Fibroblast of lung (primary cell): ENCODE measurements around the gene KCTD14. TPM values are rescaled to one million over a fixed set of nuclear protein-coding genes. Genes with fewer than 3 reads are reported as not detected.

Experiments used
- DNase-seq, 2 donors: peaks; one replicate each; pipeline versions ENCODE4 v3.0.0 to v3.0.0-alpha.2; 2010; ENCODE audit warnings: low read depth in 2 of 2
- H2AFZ ChIP-seq: 2 replicates; pipeline ENCODE4 v1.5.1; 2012; ENCODE audit warnings: low read length, control low read depth, inconsistent platforms
- H3K27ac ChIP-seq: 2 replicates; pipeline ENCODE4 v1.5.1; 2011; ENCODE audit warnings: low read length, control low read depth; ENCODE audit not compliant: insufficient read depth
- H3K27me3 ChIP-seq: 2 replicates; pipeline ENCODE4 v1.5.1; 2011; ENCODE audit warnings: mild to moderate bottlenecking, low read length; ENCODE audit not compliant: control insufficient read depth, insufficient read depth
- H3K36me3 ChIP-seq: 2 replicates; pipeline ENCODE4 v1.5.1; 2011; ENCODE audit warnings: low read length; ENCODE audit not compliant: control insufficient read depth, insufficient read depth
- H3K4me1 ChIP-seq: 2 replicates; pipeline ENCODE4 v1.5.1; 2011; ENCODE audit warnings: low read length; ENCODE audit not compliant: control insufficient read depth, insufficient read depth; ENCODE audit errors: extremely low read depth
- H3K4me2 ChIP-seq: 2 replicates; pipeline ENCODE4 v1.5.1; 2011; ENCODE audit warnings: low read length, control low read depth; ENCODE audit not compliant: insufficient read depth; ENCODE audit errors: extremely low read depth
- H3K4me3 ChIP-seq, 4 experiments: fragments of 200-600 bp in 1 of 4; sonication (generic) in 1 of 4; replicated peaks in 1 of 4; 2 replicates each; pipeline ENCODE4 v1.5.1; 2011 to 2016; ENCODE audit warnings: low read length in 4 of 4, low read depth in 3 of 4, mild to moderate bottlenecking in 3 of 4, control low read depth in 2 of 4, inconsistent platforms in 1 of 4, mixed read lengths in 1 of 4; ENCODE audit not compliant: insufficient read depth in 1 of 4; ENCODE audit errors: control extremely low read depth in 1 of 4
- H3K79me2 ChIP-seq: 2 replicates; pipeline ENCODE4 v1.5.1; 2012; ENCODE audit warnings: mild to moderate bottlenecking, low read length, inconsistent platforms; ENCODE audit not compliant: control insufficient read depth, insufficient read depth
- H3K9ac ChIP-seq: 2 replicates; pipeline ENCODE4 v1.5.1; 2011; ENCODE audit warnings: mild to moderate bottlenecking, low read length, control low read depth; ENCODE audit not compliant: insufficient read depth
- H3K9me3 ChIP-seq: 2 replicates; pipeline ENCODE4 v1.5.1; 2012; ENCODE audit warnings: low read depth, low read length; ENCODE audit not compliant: control insufficient read depth, insufficient read depth
- H4K20me1 ChIP-seq: 2 replicates; pipeline ENCODE4 v1.5.1; 2011; ENCODE audit warnings: low read length; ENCODE audit not compliant: control insufficient read depth, insufficient read depth; ENCODE audit errors: extremely low read depth
- EZH2 ChIP-seq: IDR thresholded peaks from 2 replicates; pipeline ENCODE4 v1.5.1; 2012; ENCODE audit warnings: low read length, control low read depth, mild to moderate bottlenecking; ENCODE audit errors: missing control alignments
- polyA plus RNA-seq, 2 donors: library from polyadenylated mRNA; depleted of rRNA in 1 of 2; stranded (reverse) in 1 of 2; unstranded in 1 of 2; fragments of >200 nt; gene quantifications; 2 replicates each; pipeline ENCODE4 v1.2.1, GENCODE V29; 2011 to 2012; ENCODE audit warnings: missing spikeins in 1 of 2
- total RNA-seq: library from RNA; depleted of rRNA; stranded (reverse); fragments of >200 nt; gene quantifications from 2 replicates; pipeline ENCODE4 v1.2.1, GENCODE V29; 2014
- TF ChIP-seq, protein P1 (sequence below), 2 donors: IDR thresholded peaks in 1 of 2; conservative IDR thresholded peaks in 1 of 2; 1 replicate in 1 of 2; 2 replicates in 1 of 2; pipeline ENCODE4 v1.5.1; 2011 to 2012; ENCODE audit warnings: low read length in 2 of 2, control low read depth in 1 of 2, inconsistent platforms in 1 of 2, low read depth in 1 of 2, mild to moderate bottlenecking in 1 of 2

KCTD14 gene
- total and polyA plus RNA-seq, 2 donors (not counting 1 experiment from before 2014, with no cell fraction given) = 0.33 to 2.5 TPM

DNA sequence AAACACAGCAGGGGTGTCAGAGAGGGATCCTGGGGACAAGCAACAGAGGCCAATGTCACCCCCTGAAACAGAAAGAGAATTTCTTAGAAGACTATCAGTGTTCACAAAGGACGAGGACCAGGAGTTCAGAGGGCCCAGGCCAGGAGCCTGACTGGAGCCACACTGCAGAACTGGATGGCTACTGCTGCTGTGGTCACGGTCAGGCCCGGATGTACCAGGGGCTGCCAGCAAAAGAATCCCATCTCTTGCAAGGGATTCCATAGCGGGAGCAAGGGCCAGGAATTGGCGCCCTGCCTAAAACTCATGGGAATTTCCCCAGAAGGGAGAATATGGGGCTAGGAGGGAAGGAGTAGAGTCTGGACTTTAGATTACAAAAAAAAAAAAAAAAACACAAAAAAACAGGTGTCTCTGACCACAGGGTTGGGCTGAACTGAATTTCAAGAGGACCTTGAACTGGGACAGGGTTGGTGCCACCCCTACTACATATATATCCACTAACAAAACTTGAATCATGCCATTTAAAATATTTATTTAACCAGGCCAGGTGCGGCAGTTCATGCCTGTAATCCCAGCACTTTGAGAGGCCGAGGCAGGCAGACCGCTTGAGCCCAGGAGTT is 15.7 kb upstream of the KCTD14 start:
- no peak overlapping the region for H3K4me2 ChIP-seq
- no peaks in the 10 kb centered on the region for H3K27me3 ChIP-seq
- H2AFZ ChIP-seq = no peak overlapping the region
- TF ChIP-seq, protein P1, sequence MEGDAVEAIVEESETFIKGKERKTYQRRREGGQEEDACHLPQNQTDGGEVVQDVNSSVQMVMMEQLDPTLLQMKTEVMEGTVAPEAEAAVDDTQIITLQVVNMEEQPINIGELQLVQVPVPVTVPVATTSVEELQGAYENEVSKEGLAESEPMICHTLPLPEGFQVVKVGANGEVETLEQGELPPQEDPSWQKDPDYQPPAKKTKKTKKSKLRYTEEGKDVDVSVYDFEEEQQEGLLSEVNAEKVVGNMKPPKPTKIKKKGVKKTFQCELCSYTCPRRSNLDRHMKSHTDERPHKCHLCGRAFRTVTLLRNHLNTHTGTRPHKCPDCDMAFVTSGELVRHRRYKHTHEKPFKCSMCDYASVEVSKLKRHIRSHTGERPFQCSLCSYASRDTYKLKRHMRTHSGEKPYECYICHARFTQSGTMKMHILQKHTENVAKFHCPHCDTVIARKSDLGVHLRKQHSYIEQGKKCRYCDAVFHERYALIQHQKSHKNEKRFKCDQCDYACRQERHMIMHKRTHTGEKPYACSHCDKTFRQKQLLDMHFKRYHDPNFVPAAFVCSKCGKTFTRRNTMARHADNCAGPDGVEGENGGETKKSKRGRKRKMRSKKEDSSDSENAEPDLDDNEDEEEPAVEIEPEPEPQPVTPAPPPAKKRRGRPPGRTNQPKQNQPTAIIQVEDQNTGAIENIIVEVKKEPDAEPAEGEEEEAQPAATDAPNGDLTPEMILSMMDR (conservative IDR thresholded peaks at IDR 0.05 in 1 of 2, IDR thresholded peaks at IDR 0.05 in 1 of 2; ENCODE audit: low read depth in 1 of 2, low read length in 2 of 2) = no peak
- no peak for TF ChIP-seq EZH2
- no peak overlapping the region for H3K9ac ChIP-seq
- H3K4me3 ChIP-seq = no peak overlapping the region
- no peaks in the 10 kb centered on the region for H4K20me1 ChIP-seq
- no peaks in the 10 kb centered on the region for H3K9me3 ChIP-seq
- peaks cover 16% of the 10 kb centered on the region for H3K4me1 ChIP-seq
- H3K36me3 ChIP-seq = no peaks in the 10 kb centered on the region
- H3K27ac ChIP-seq = no peak overlapping the region
- H3K79me2 ChIP-seq = no peaks in the 10 kb centered on the region
- DNase-seq = peak in 1 of 2 donors; percentile 47

DNA sequence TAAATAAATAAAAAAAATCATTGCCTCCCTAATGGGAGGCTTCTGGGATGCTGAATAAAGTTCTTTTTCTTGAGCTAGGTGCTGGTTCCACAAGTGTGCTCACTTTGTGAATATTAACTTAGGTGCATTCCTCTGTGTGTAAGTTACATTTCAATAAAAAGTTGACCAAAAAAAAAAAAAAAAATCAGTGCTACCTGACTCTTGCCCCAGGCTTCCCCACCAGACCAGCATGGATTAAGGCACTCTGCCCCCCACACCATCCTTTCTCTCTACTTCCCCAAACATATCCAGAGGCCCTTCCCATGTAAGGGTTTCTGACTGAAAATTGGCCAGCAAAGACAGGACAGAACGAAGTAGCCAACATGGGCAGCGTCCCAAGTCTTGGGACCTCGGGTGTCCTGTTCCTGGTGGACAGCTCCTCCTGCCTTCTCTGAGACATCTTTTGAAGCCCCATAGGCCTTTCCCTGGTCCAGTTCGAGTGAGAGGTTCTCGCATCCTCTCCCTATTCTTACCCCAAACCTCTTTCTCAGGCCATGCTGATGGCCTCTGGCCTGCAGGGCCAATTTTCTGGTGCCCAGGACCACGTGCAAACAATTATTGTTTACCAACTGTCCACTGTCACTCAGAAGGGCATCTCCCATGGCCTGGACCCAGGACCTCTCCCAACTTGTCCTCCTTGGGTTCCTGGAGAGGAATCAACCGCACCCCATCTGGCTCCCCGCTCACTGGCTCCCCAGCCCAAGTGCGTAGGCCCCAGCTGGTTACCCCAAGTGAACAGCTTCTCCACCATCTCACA is 14.9 kb upstream of the KCTD14 start:
- Histone ChIP-seq H3K4me1 (peaks cover 16% of the 10 kb centered on the region), H3K27ac (no peak overlapping the region), H2AFZ (no peak overlapping the region)

DNA sequence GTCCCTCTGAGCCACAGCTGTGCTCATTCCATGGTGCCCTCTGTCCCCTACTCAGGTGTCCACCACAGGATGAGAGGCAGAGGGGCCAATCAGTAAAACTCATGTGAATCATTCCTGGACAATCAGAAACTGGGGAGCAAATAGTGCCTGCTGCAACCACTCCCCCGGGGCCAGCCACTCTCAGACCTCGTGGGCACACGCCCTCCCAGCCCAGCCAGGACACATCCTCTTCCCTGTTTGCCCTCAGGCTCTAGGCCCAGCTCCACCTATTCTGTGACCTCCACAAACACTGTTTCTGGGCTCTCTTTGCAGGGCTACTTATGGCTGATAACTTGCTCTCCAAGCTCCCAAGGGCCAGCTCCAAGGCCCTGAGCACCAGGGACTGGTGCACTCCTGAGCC is 14.0 kb upstream of the KCTD14 start:
- Histone ChIP-seq H3K9me3 (no peaks in the 10 kb centered on the region), H3K4me1 (peaks cover 16% of the 10 kb centered on the region), H4K20me1 (no peaks in the 10 kb centered on the region), H3K9ac (no peak overlapping the region), H3K79me2 (no peaks in the 10 kb centered on the region), H3K4me2 (no peak overlapping the region), H3K27ac (no peak overlapping the region), H3K27me3 (no peaks in the 10 kb centered on the region), H2AFZ (no peak overlapping the region), H3K4me3 (no peak overlapping the region), H3K36me3 (no peaks in the 10 kb centered on the region)
- TF ChIP-seq, protein P1 (conservative IDR thresholded peaks at IDR 0.05 in 1 of 2, IDR thresholded peaks at IDR 0.05 in 1 of 2; ENCODE audit: low read depth in 1 of 2, low read length in 2 of 2) = no peak
- no peak for TF ChIP-seq EZH2
- no peak for DNase-seq

More for the DNA sequence above, 14.9 kb upstream of the KCTD14 start:
- Histone ChIP-seq H3K9ac (no peak overlapping the region), H3K79me2 (no peaks in the 10 kb centered on the region), H3K9me3 (no peaks in the 10 kb centered on the region), H3K4me2 (no peak overlapping the region), H3K27me3 (no peaks in the 10 kb centered on the region), H3K4me3 (no peak overlapping the region), H4K20me1 (no peaks in the 10 kb centered on the region), H3K36me3 (no peaks in the 10 kb centered on the region)
- TF ChIP-seq, protein P1 (conservative IDR thresholded peaks at IDR 0.05 in 1 of 2, IDR thresholded peaks at IDR 0.05 in 1 of 2; ENCODE audit: low read depth in 1 of 2, low read length in 2 of 2) = no peak
- no peak for TF ChIP-seq EZH2
- no peak for DNase-seq
